Neural progenitor cell (in vitro differentiated cells): ENCODE data around the gene SFT2D3. TPM values are rescaled to one million over a fixed set of nuclear protein-coding genes. Genes with fewer than 3 reads are reported as not detected.

Source experiments
- DNase-seq: peaks from one replicate; pipeline ENCODE4 v3.0.0-alpha.2; 2016; ENCODE audit warnings: low spot score
- H2AFZ ChIP-seq: fragments of 200-600 bp; sonication (generic); replicated peaks from 2 replicates; pipeline ENCODE4 v1.6.1; 2016; ENCODE audit warnings: antibody characterized with exemption
- H3F3A ChIP-seq: fragments of 200-600 bp; sonication (generic); 2 replicates; pipeline ENCODE4 v1.6.1; 2016; ENCODE audit warnings: antibody characterized with exemption, low read depth
- H3K27ac ChIP-seq: fragments of 200-600 bp; sonication (generic); 2 replicates; pipeline ENCODE4 v1.5.1; 2016; ENCODE audit warnings: mild to moderate bottlenecking
- H3K27me3 ChIP-seq: fragments of 200-600 bp; sonication (generic); 2 replicates; pipeline ENCODE4 v1.6.1; 2016; ENCODE audit warnings: mild to moderate bottlenecking, moderate library complexity
- H3K36me3 ChIP-seq: fragments of 200-600 bp; sonication (generic); 2 replicates; pipeline ENCODE4 v1.5.1; 2016
- H3K4me1 ChIP-seq: fragments of 200-600 bp; sonication (generic); 2 replicates; pipeline ENCODE4 v1.6.1; 2016; ENCODE audit warnings: mixed run types
- H3K4me2 ChIP-seq: fragments of 200-600 bp; sonication (generic); 2 replicates; pipeline ENCODE4 v1.6.1; 2016
- H3K4me3 ChIP-seq: fragments of 200-600 bp; sonication (generic); 2 replicates; pipeline ENCODE4 v1.5.1; 2016
- H3K79me2 ChIP-seq: fragments of 200-600 bp; sonication (generic); 2 replicates; pipeline ENCODE4 v1.6.1; 2016; ENCODE audit warnings: low read depth
- H3K9ac ChIP-seq: fragments of 200-600 bp; sonication (generic); 2 replicates; pipeline ENCODE4 v1.6.1; 2016
- H3K9me3 ChIP-seq: fragments of 200-600 bp; sonication (generic); 2 replicates; pipeline ENCODE4 v1.5.1; 2016; ENCODE audit warnings: low read depth
- H4K20me1 ChIP-seq: fragments of 200-600 bp; sonication (generic); 2 replicates; pipeline ENCODE4 v1.6.1; 2016; ENCODE audit warnings: low read depth
- H3K27ac Mint-ChIP-seq: 3 replicates; pipeline ENCODE4 v1.8.0; 2021; ENCODE audit warnings: mixed read lengths
- H3K27me3 Mint-ChIP-seq: 2 replicates; pipeline ENCODE4 v1.8.0; 2022; ENCODE audit warnings: low read depth, mild to moderate bottlenecking, inconsistent platforms, moderate library complexity, mixed read lengths; ENCODE audit not compliant: insufficient read depth
- H3K36me3 Mint-ChIP-seq: 3 replicates; pipeline ENCODE4 v1.8.0; 2021; ENCODE audit warnings: mixed read lengths
- H3K4me1 Mint-ChIP-seq: 3 replicates; pipeline ENCODE4 v1.8.0; 2021; ENCODE audit warnings: mixed read lengths
- H3K4me3 Mint-ChIP-seq: 3 replicates; pipeline ENCODE4 v1.8.0; 2021; ENCODE audit warnings: mild to moderate bottlenecking, moderate library complexity, mixed read lengths
- H3K9me3 Mint-ChIP-seq: 3 replicates; pipeline ENCODE4 v1.8.0; 2020; ENCODE audit warnings: mixed read lengths
- EZH2 ChIP-seq: fragments of 200-600 bp; sonication (generic); IDR thresholded peaks from 2 replicates; pipeline ENCODE4 v1.6.1; 2017; ENCODE audit warnings: antibody characterized with exemption, mild to moderate bottlenecking, moderate library complexity
- EZH2phosphoT487 ChIP-seq: fragments of 200-600 bp; sonication (generic); IDR thresholded peaks from 2 replicates; pipeline ENCODE4 v1.6.1; 2017; ENCODE audit warnings: antibody characterized with exemption
- total RNA-seq: library from RNA; depleted of rRNA; stranded (reverse); fragments of >200 nt; gene quantifications from 2 replicates; pipeline ENCODE4 v1.2.3, GENCODE V29; 2015; ENCODE audit warnings: low replicate concordance
- TF ChIP-seq, protein P1 (sequence below): fragments of 200-600 bp; sonication (generic); IDR thresholded peaks from 2 replicates; pipeline ENCODE4 v1.5.1; 2017; ENCODE audit warnings: antibody characterized with exemption, mild to moderate bottlenecking

Gene SFT2D3
- total RNA-seq, 1 donor from 2014 or later = 30.6 TPM

DNA sequence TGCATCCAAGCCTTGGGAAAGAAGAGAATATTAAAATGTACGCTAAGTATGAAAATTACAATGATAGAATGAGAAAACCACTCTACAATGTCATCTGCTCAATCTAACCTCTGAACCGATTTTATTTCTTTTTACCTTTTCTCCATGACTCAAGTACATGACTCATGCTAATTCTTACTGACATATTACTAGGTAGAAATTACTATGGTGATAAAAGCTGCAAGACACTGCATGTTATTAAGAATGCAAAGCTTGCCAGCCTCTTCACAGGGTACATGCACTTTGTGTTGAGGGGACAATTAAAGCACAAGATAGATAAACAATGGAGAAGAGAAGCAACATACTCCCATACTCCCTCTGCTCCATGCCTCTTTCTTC lies 20.7 kb downstream of the SFT2D3 start:
- H3F3A ChIP-seq = no peaks in the 10 kb centered on the region
- H3K9me3 ChIP-seq = no peaks in the 10 kb centered on the region
- no peaks in the 10 kb centered on the region for H3K27me3 ChIP-seq
- no peaks in the 10 kb centered on the region for H4K20me1 ChIP-seq
- H3K4me1 ChIP-seq = no peaks in the 10 kb centered on the region
- Mint-ChIP-seq H3K36me3 (peaks cover 30% of the 10 kb centered on the region), H3K27ac (no peak overlapping the region), H3K9me3 (no peaks in the 10 kb centered on the region), H3K4me1 (no peaks in the 10 kb centered on the region), H3K4me3 (no peak overlapping the region), H3K27me3 (peaks cover 2% of the 10 kb centered on the region)
- no peak overlapping the region for H3K9ac ChIP-seq
- no peaks in the 10 kb centered on the region for H3K36me3 ChIP-seq
- no peak overlapping the region for H3K27ac ChIP-seq
- H2AFZ ChIP-seq = no peak overlapping the region
- H3K4me3 ChIP-seq = no peak overlapping the region
- no peak overlapping the region for H3K4me2 ChIP-seq
- TF ChIP-seq EZH2 = no peak
- TF ChIP-seq EZH2phosphoT487 = no peak
- TF ChIP-seq, protein P1, sequence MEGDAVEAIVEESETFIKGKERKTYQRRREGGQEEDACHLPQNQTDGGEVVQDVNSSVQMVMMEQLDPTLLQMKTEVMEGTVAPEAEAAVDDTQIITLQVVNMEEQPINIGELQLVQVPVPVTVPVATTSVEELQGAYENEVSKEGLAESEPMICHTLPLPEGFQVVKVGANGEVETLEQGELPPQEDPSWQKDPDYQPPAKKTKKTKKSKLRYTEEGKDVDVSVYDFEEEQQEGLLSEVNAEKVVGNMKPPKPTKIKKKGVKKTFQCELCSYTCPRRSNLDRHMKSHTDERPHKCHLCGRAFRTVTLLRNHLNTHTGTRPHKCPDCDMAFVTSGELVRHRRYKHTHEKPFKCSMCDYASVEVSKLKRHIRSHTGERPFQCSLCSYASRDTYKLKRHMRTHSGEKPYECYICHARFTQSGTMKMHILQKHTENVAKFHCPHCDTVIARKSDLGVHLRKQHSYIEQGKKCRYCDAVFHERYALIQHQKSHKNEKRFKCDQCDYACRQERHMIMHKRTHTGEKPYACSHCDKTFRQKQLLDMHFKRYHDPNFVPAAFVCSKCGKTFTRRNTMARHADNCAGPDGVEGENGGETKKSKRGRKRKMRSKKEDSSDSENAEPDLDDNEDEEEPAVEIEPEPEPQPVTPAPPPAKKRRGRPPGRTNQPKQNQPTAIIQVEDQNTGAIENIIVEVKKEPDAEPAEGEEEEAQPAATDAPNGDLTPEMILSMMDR = no peak
- H3K79me2 ChIP-seq = no peaks in the 10 kb centered on the region
- DNase-seq = no peak

DNA sequence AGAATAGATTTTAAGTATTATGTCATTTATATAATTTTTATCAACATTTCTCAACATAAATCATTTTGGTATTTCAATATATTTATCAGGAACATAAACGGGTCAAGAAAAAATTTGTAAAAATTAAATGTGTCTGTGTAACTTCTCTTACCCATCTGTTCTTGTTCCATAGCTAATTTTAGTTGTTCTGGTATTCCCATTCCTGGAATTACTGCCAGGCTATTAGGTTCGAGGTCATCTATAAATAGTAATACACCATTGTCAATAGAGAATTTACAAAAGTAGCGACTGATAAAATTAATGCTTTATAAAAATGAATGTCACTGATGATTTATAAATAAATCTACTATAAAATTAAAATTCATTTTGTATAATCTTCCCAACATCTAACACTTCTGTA lies 21.5 kb downstream of the SFT2D3 start:
- Histone ChIP-seq H3K4me2 (no peak overlapping the region), H3K36me3 (no peaks in the 10 kb centered on the region), H3K27me3 (no peaks in the 10 kb centered on the region), H3K9me3 (no peaks in the 10 kb centered on the region), H3K79me2 (no peaks in the 10 kb centered on the region), H3F3A (no peaks in the 10 kb centered on the region), H4K20me1 (no peaks in the 10 kb centered on the region), H3K27ac (no peak overlapping the region), H2AFZ (no peak overlapping the region), H3K4me1 (no peaks in the 10 kb centered on the region), H3K9ac (no peak overlapping the region), H3K4me3 (no peak overlapping the region)
- DNase-seq = no peak
- Mint-ChIP-seq H3K27me3 (peaks cover 2% of the 10 kb centered on the region), H3K27ac (no peak overlapping the region), H3K9me3 (no peaks in the 10 kb centered on the region), H3K4me3 (no peak overlapping the region), H3K4me1 (no peaks in the 10 kb centered on the region), H3K36me3 (peaks cover 30% of the 10 kb centered on the region)
- TF ChIP-seq EZH2phosphoT487 (no peak), EZH2 (no peak)
- TF ChIP-seq, protein P1 = no peak

DNA sequence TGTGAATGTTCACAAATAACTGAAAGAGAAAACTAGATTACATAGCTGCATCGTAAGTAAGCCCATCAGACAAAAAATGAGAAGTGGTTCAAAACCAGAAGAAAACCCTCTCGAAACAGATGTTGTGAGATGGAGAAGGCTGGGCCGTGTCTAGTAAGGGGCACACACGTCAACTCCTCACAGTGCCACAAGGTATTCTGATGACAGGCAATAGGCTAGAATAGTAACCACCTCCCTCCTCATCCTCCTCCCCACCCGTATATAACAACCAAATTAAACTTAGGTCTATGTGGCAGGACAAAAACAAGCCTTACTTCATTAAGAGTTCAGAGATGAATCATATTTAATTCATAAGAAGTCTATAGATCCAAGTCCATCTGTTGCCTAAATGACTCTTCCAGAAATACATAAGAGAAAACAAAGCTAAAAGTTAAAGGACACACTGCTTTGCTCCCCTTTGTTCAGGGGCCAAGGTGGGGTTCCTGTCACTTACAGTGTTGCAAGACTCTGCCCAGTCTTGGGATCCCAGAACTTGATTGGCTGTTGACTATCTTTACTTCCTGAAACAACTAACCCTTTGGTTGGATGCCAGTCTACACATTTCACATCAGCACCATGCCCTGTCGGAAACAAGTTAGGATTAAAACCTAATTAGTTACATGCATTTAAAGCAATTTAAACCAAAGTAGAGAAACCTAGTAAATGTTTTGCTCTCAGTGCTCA lies 25.0 kb downstream of the SFT2D3 start:
- no peaks in the 10 kb centered on the region for H3K79me2 ChIP-seq
- Mint-ChIP-seq H3K4me1 (no peaks in the 10 kb centered on the region), H3K27ac (no peak overlapping the region), H3K9me3 (no peaks in the 10 kb centered on the region), H3K4me3 (no peak overlapping the region), H3K36me3 (peaks cover 10% of the 10 kb centered on the region), H3K27me3 (no peaks in the 10 kb centered on the region)
- no peak overlapping the region for H3K27ac ChIP-seq
- no peaks in the 10 kb centered on the region for H3K9me3 ChIP-seq
- no peak overlapping the region for H2AFZ ChIP-seq
- no peaks in the 10 kb centered on the region for H3F3A ChIP-seq
- H3K36me3 ChIP-seq = no peaks in the 10 kb centered on the region
- no peak overlapping the region for H3K4me2 ChIP-seq
- no peak overlapping the region for H3K4me3 ChIP-seq
- DNase-seq = no peak
- TF ChIP-seq EZH2phosphoT487 = no peak
- TF ChIP-seq EZH2 = no peak
- TF ChIP-seq, protein P1 = no peak
- H3K27me3 ChIP-seq = no peaks in the 10 kb centered on the region
- no peak overlapping the region for H3K9ac ChIP-seq
- H3K4me1 ChIP-seq = no peaks in the 10 kb centered on the region
- H4K20me1 ChIP-seq = no peaks in the 10 kb centered on the region
